Stimulated activated CD4-positive, alpha-beta T cell treated with anti-CD3 and anti-CD28 coated beads, Interleukin-12 subunit alpha, Interleukin-12 subunit beta, amount 100 ng/mL, for 24 hours (primary cell): ENCODE results near the gene NUF2.
"Not testable (repeated sequence)": the region's sequence is repeated elsewhere in the genome, so short reads cannot be mapped to it uniquely, and the experiment has no call there.

Experiments used
- DNase-seq, 2 experiments: peaks; one replicate each; pipeline ENCODE4 v3.0.0-alpha.2; 2020; ENCODE audit warnings: low read depth in 2 of 2

Gene NUF2

GRCh38 chr1:163321311-163322305 lies at the start of gene NUF2:
NUF2 (plus strand) TSS chr1:163321954; CDS start chr1:163326052, 4,098 bp downstream.
- peak; percentile 93 to 96 for DNase-seq

DNA sequence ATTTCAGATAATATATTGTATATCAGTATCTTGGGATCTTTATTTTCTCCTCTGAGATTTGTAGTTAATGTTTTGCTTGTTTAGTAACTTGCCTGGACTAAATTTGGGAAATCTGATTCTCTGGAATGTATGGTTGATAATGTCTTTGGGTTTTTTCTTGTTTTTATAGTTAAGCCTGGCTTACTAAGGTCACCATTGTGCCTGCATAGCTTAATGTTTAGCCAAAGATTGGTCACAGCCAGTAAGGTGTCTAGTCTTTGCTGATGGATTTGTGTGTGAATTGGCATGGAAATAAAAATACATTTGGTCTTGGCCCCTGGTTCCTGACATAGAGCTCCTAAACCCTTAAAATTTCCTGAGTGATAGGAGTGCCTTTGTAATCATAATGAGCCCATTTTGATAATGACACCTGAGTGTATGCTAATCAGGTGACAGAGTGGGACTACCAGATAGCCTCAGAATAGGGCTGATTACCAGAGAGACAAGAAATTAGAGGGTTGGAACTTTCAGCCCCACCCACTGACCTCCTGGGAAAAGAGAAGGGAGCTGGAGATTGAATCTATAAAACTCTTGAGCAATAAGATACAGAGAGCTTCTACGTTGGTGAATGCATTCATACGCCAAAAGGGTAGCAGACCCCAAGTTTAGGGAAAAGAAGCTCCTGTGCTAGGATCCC lies 47.9 kb upstream of the NUF2 start:
- no peak for DNase-seq

- DNase-seq, result no peak
These were observed 46.5 kb upstream of the NUF2 start for GRCh38 chr1:163275222-163275621.

- DNase-seq, result no peak
These were observed 43.2 kb upstream of the NUF2 start for GRCh38 chr1:163278602-163279001.

DNA sequence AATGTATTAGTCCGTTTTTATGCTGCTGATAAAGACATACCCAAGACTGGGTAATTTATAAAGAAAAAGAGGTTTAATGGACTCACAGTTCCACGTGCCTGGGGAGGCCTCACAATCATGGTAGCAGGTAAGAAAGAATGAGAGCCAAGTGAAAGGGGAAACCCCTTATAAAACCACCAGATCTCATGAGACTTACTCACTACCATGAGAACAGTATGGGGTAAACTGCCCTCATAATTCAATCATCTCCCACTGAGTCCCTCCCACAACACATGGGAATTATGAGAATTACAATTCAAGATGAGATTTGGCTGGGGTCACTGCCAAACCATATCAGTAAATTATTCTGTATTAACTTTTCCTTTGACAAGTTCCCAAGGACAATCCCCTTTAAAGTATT lies 36.9 kb upstream of the NUF2 start:
- DNase-seq, result not testable (repeated sequence)

GRCh38 chr1:163290025-163290640 lies 31.6 kb upstream of the NUF2 start:
- DNase-seq, result no peak

DNA sequence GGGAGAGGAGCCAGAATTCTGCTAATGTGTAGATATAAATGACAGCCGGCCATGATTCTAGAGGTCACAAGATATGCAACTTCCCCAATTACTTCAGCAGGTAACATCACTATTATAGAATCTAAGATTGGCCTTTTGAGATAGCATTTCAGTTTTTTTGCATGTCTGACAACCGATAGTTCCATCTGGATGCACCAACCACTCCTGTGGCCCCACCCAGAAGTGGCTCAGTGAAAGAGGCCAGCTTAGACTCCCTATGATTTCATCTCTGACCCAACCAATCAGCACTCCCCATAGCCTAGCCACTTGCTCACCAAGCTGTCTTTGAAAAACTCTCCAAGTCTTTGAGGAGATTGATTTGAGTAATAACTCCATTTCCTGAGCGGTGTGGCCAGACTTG lies 30.3 kb upstream of the NUF2 start:
- no peak for DNase-seq

- DNase-seq, result not testable (repeated sequence)
These were observed 29.6 kb upstream of the NUF2 start for GRCh38 chr1:163292153-163292552.

GRCh38 chr1:163293497-163293896 lies 28.3 kb upstream of the NUF2 start:
- DNase-seq, result not testable (repeated sequence)

DNA sequence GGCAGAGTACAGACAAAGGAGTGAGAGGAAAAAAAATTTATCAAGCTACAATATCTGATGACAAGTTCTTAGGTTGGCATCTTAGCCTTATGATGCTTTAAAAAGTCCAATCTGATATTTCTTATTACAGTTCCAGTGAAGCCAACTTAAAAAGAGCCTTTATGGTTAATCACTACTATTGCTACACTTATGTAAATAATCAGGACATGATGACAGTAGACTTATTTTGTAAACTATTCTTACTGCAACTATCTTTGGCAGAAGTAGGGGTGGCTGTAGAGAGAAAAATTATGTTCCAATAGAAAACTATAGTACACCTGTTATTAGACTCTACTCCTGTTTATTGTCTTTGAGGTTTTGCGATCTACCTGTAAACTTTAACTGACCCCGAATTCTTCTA lies 25.8 kb upstream of the NUF2 start:
- no peak for DNase-seq

DNA sequence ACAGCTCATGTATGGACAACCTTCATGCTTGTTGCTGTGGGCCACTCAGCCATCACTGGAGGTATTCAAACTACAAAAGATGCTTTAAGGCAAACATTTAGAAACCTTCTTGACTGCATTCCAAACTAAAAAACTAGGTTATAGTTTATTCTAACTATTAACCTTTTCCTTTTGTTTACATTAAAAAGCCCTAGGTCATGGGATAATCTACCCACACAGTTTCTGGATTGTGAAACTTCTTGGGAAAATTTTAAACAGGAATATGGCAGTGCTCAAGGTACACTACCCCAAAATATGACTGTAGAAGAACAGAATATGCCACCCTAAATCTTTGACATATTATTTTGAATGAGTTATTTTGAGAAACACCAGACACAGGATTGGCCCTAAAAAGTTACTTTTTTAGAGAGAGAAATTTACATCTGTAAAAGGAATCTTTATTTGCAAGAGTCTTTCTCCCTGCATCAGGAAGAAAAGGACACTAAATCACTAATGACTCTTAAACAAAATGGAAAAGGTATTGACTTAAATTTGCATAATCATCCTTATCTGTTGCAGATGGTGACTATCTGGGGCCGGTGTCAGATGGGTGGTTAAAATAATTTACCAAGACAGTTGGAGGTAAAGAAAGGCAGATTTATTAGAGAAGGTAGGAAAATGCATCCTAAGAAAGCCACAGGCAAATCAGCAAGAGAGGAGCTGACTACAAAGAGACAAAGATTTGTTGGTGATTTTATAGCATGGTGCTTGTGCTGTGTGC lies 25.1 kb upstream of the NUF2 start:
- DNase-seq, result no peak

GRCh38 chr1:163298365-163298764 lies 23.4 kb upstream of the NUF2 start:
- no peak for DNase-seq

DNA sequence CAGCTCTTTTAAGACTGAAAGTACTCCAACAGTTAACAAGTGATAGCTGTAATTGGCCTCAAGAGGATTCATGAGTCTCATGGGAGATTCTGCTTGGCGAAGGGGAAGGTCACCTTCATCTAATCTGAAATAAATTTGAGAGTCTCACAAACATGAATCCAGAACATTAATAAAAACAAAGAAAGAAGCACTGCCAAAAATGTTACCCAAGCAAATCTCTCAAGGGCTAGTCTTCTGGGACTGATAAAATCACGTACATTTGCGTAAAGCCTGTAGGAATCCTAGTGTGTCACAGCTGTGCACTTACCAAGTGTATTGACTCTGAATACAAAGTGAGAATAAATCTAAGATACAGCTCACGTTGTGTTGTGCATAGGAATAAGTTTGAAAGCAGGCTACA lies 21.2 kb upstream of the NUF2 start:
- DNase-seq, result no peak

- DNase-seq, result no peak
These were observed 18.2 kb upstream of the NUF2 start for GRCh38 chr1:163303561-163303960.

DNA sequence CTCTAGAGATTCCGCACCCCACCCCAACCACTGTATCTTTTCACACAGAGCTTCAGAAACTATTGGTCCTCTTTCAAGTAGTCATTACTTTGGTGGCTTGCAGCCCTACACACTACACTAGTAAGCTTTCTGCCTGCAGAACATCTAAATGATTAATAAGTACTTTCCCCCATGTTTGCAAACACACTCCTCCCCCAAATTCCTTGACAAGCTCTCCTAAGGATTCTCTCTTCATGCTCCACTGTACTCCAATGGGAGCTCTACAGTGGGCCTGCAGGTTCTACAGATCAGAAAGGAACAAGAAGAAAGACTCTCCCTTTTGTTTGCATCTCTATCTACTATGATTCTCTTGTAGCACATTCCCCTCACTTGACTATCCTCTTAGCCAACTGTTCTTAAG lies 16.3 kb upstream of the NUF2 start:
- DNase-seq, result no peak

GRCh38 chr1:163307479-163308171 lies 14.1 kb upstream of the NUF2 start:
- DNase-seq, result no peak

GRCh38 chr1:163308811-163309210 lies 12.9 kb upstream of the NUF2 start:
- no peak for DNase-seq

DNA sequence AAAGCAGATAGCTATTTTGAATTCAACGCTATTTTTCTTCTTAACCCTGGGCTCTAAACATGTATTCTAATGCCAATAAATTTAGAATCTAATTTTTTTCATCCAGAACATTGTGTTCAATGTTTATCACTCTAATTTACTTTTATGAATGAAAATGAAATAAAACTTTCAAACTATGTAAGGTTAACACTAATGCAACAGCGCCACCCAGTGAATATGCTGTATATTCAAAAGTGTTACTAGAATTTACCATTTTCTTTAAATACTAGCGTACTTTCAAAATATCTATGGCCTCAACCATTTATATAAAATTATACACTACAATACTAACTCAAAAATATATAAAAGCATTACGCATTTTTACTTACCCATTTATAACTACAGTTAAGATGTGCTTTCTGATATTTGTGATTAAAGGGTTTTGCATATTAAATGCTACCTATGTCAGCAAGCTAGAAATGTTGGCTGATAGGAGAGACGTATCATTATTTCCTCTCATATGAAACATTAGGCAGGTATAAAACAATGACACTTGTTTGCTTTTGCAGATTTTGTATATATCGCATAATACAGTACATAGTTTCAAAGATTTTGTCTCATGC lies 5.9 kb upstream of the NUF2 start:
- DNase-seq, result peak in 1 of 2 experiments; percentile 24

DNA sequence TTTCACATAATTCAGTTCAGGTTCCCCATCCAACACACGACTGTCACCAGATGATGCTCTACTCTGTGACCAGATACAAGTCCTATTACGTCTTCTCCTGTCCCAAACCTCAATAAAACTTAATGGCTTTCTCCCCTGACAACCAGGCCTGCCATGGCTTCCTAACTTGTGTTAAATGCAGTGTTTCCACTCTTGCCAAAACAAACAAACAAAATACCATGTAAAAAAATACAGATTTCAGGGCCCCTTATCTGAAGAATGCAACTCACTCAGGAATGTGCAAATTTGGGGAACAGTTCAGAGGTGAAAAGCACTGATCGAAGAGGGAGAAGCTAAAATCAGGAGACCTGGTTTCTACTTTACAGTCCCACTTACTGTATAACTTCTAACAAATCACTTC lies 863 bp upstream of the NUF2 start:
- DNase-seq, result no peak

DNA sequence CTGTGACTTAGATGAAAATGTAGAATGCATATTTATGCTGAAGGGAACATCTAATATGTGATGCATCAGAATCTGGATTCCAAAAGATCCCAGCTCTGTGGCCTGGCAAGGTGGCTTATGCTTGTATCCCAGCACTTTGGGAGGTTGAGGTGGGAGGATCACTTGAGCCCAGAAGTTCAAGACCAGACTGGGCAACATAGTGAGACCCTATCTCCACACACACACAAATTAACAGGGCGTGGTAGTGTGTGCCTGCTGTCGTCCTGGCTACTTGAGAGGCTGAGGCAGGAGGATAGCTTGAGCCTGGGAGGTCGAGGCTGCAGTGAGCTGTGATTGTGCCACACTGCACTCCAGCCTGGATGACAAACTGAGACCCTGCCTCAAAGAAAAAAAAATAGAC lies 1.6 kb downstream of the NUF2 start:
- not testable (repeated sequence) for DNase-seq

DNA sequence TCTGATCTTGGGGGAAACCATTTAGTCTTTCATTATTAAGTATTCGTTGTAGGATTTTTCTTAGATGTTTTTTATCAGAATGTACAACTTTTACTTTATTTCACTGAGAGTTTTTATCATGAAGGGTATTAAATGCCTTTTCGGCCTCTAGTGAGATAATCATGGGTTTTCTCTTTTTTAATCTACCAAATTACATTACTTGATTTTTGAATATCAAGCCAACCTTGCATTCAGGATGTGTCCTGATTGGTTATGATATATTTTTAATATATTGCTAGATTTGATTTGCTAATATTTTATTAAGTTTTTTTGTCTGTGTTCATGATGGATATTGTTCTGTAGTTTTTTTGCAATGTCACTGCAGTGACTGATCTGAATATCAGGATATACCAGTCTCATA lies 9.4 kb downstream of the NUF2 start:
- no peak for DNase-seq
